AG04450 (cell line): Measurements from ENCODE around the gene VPS11. TPM values are rescaled to one million over a fixed set of nuclear protein-coding genes. Genes with fewer than 3 reads are reported as not detected.

ENCODE experiments used
- CTCF ChIA-PET: fragments of 300-600, 350-600 bp; formaldehyde crosslinking; extraction: SDS; loops from one replicate; lab custom pipeline; 2022; ENCODE audit warnings: antibody characterized with exemption, inconsistent platforms; lab: Charles Lee
- POLR2A ChIA-PET: fragments of 350-600 bp; formaldehyde crosslinking; extraction: SDS; loops from one replicate; lab custom pipeline; 2021; ENCODE audit warnings: antibody characterized with exemption, inconsistent platforms; lab: Yijun Ruan, JAX
- DNase-seq: peaks from one replicate; pipeline ENCODE4 v3.0.0-alpha.2; 2011; ENCODE audit warnings: low read depth, low spot score
- H3K27ac ChIP-seq: one replicate; pipeline ENCODE4 v1.5.1; 2012; ENCODE audit warnings: low read depth, low read length, control low read depth
- H3K27me3 ChIP-seq: one replicate; pipeline ENCODE4 v1.6.0; 2012; ENCODE audit warnings: low read length; ENCODE audit not compliant: control insufficient read depth, insufficient read depth
- H3K4me3 ChIP-seq: 2 replicates; pipeline ENCODE4 v1.5.1; 2011; ENCODE audit warnings: mild to moderate bottlenecking, low read depth, low read length, control low read depth
- H3K9me3 ChIP-seq: 2 replicates; pipeline ENCODE4 v1.5.1; 2012; ENCODE audit warnings: low read length; ENCODE audit not compliant: control insufficient read depth, insufficient read depth
- polyA plus RNA-seq: library from polyadenylated mRNA; depleted of rRNA; stranded (reverse); fragments of >200 nt; gene quantifications from 2 replicates; pipeline ENCODE4 v1.2.3, GENCODE V29; 2011
- TF ChIP-seq, protein P1 (sequence below): IDR thresholded peaks from 2 replicates; pipeline ENCODE4 v1.5.1; 2011; ENCODE audit warnings: low read depth, low read length, control low read depth, inconsistent platforms

VPS11 gene
- polyA plus RNA-seq, 1 experiment: 9.9 TPM

DNA sequence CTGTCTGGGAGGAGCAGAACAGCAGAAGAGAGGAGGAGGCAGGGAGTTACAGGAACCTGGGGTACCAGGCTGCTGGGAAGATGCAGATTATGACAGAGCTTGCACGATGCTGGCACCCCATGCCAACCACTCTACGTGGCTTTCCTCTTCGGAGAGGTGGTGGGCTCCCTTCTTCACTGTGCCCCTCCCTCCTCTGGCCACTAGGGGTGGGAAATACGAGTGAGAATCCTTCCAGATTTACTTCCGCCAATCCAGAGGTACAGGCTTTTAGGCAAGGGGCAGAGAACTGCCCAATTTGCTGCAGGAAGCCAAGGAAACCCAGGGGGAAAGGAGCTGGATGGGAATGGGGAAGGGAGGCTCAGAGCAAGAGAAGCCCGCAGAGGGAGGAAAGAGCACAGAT is 22.9 kb upstream of the VPS11 start:
- no peaks in the 10 kb centered on the region; the same call in 1 of the 2 replicates for H3K9me3 ChIP-seq
- CTCF ChIA-PET: interaction anchor here (0.9 to 1.1 kb wide), 2 partner anchors 11 to 12 kb away, joined by 3 read pairs; no protein-coding TSS in a partner anchor
- H3K4me3 ChIP-seq: no peak overlapping the region
- no peak overlapping the region for H3K27ac ChIP-seq
- H3K27me3 ChIP-seq: no peaks in the 10 kb centered on the region
- POLR2A ChIA-PET: no interaction called here
- no peak for DNase-seq
- TF ChIP-seq, protein P1, sequence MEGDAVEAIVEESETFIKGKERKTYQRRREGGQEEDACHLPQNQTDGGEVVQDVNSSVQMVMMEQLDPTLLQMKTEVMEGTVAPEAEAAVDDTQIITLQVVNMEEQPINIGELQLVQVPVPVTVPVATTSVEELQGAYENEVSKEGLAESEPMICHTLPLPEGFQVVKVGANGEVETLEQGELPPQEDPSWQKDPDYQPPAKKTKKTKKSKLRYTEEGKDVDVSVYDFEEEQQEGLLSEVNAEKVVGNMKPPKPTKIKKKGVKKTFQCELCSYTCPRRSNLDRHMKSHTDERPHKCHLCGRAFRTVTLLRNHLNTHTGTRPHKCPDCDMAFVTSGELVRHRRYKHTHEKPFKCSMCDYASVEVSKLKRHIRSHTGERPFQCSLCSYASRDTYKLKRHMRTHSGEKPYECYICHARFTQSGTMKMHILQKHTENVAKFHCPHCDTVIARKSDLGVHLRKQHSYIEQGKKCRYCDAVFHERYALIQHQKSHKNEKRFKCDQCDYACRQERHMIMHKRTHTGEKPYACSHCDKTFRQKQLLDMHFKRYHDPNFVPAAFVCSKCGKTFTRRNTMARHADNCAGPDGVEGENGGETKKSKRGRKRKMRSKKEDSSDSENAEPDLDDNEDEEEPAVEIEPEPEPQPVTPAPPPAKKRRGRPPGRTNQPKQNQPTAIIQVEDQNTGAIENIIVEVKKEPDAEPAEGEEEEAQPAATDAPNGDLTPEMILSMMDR: peak; percentile 21; the same call in 1 of the 2 replicates

DNA sequence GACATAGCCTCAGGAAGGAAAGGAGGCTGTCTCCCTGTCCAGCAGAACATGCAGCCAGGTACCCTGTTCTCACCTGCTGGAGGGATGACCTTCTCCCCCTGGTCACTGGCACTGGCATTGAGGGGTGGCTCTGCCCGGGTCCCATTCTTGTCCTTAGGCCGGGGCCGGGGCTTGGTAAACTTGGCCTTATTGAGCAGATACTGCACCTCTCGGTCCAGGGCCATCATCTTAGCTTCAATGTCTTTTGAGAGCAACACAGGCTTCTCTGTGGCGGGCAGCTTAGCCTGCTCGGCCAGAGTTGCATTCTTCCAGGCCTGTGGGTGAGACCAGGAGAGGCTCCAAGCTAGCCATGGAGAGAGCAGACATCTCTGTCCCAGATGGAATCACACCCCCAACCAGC is 21.1 kb upstream of the VPS11 start:
- H3K9me3 ChIP-seq: no peaks in the 10 kb centered on the region; the same call in 1 of the 2 replicates
- TF ChIP-seq, protein P1: no peak
- no peaks in the 10 kb centered on the region for H3K27me3 ChIP-seq
- no peak overlapping the region for H3K27ac ChIP-seq
- ChIA-PET POLR2A (no interaction called here), CTCF (no interaction called here)
- no peak overlapping the region for H3K4me3 ChIP-seq
- no peak for DNase-seq

GRCh38 chr11:119047205-119047604 is 20.4 kb upstream of the VPS11 start:
- Histone ChIP-seq H3K4me3 (no peak overlapping the region), H3K27ac (no peak overlapping the region), H3K27me3 (no peaks in the 10 kb centered on the region), H3K9me3 (no peaks in the 10 kb centered on the region; the same call in 1 of the 2 replicates)
- CTCF ChIA-PET: interaction anchor here (0.9 kb wide), 1 partner anchor 158 kb away, joined by 3 read pairs; no protein-coding TSS in a partner anchor
- no peak for DNase-seq
- POLR2A ChIA-PET: interaction anchor here (0.7 to 1.1 kb wide), 2 partner anchors 9 to 34 kb away, joined by 3 to 4 read pairs; no protein-coding TSS in a partner anchor
- TF ChIP-seq, protein P1: no peak

DNA sequence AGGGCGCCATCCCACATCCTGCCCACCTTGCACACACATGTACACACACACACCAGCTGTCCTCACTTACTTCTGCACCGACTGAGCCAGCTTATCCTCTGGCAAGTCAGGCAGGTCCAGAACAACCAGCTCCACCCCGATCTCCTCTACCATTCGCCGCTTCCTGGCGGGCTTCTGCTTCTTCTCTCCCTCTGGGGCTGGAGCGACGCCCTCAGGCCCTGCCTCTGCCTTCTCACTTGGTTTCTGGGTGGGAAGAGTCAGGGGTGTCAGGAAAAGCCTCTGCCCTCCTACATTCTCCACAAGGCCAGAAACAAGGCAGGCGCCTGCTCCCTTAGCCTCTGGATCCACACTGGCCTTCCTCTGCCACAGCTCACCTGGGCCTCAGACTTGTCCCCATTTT is 19.0 kb upstream of the VPS11 start:
- TF ChIP-seq, protein P1: no peak
- ChIA-PET CTCF (interaction anchor here (1.6 kb wide), 1 partner anchor 17 kb away, joined by 8 read pairs; no protein-coding TSS in a partner anchor), POLR2A (no interaction called here)
- no peak overlapping the region for H3K27ac ChIP-seq
- DNase-seq: no peak
- H3K27me3 ChIP-seq: no peaks in the 10 kb centered on the region
- no peaks in the 10 kb centered on the region; the same call in 1 of the 2 replicates for H3K9me3 ChIP-seq
- H3K4me3 ChIP-seq: no peak overlapping the region

DNA sequence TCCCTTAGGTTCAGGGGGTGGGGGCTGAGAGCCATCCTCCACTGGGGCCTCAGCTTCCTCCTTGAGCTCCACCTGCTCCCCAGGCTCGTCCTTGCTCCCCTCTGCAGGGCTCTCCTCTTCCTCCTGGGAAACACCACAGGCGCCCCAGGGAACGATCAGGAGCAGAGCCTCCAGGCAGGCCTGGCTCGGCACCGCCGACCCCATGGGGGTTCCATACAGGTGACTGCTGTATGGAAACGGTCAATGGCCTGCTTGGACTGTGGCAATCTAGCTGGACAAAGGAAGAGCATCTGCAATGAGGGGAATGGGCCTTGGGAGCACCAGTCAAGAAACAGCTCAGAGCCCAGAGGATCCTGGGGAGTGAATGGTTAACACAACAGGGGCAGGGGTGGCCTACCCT is 18.5 kb upstream of the VPS11 start:
- ChIA-PET CTCF (interaction anchor here (1.6 kb wide), 1 partner anchor 18 kb away, joined by 8 read pairs; no protein-coding TSS in a partner anchor), POLR2A (no interaction called here)
- Histone ChIP-seq H3K27ac (no peak overlapping the region), H3K27me3 (no peaks in the 10 kb centered on the region), H3K4me3 (no peak overlapping the region), H3K9me3 (no peaks in the 10 kb centered on the region; the same call in 1 of the 2 replicates)
- DNase-seq: no peak
- TF ChIP-seq, protein P1: no peak
